Measurements from ENCODE around the gene COPA.
"Not testable (repeated sequence)": the region's sequence is repeated elsewhere in the genome, so short reads cannot be mapped to it uniquely, and the experiment has no call there.

The COPA gene

DNA sequence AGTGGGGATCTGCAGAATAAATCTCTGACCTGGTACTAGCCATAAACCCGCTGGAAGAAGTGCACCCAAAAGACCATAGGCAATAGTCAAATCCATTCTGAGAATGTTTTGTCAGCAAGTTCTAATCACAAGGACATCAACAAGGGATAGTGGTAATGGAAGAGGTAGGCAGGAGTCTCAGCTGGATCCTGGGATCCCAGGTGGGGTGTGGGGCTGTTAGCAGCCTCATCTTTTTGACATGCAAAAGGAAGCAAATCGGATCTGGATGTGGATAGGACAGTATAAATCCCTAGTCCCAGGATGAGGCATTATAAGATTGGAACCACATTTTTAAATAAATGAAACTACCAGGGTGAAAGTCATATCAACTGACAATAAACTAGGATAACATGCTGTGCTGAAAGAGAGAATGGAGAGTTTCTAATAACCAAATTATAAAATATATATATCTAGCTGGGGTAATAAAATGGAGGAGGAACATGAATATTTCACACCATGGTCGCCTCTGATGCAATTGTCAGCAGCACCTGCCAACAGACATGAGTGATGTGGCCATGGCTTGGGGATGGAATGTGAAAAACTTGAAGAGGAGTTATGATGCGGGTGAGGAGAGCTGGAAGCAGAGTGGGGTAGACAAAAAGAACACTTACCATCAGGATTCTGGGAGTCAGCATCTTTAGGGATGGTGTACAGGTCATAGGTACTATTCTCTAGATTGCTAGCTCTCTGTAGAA is 34.4 kb downstream of the COPA start:
- no peak overlapping the region for H3K27ac ChIP-seq
- no peak for TF ChIP-seq CTCF (IDR thresholded peaks at IDR 0.05)
- DNase-seq (ENCODE audit: low spot score): no peak
- no peak overlapping the region for H3K4me3 ChIP-seq

DNA sequence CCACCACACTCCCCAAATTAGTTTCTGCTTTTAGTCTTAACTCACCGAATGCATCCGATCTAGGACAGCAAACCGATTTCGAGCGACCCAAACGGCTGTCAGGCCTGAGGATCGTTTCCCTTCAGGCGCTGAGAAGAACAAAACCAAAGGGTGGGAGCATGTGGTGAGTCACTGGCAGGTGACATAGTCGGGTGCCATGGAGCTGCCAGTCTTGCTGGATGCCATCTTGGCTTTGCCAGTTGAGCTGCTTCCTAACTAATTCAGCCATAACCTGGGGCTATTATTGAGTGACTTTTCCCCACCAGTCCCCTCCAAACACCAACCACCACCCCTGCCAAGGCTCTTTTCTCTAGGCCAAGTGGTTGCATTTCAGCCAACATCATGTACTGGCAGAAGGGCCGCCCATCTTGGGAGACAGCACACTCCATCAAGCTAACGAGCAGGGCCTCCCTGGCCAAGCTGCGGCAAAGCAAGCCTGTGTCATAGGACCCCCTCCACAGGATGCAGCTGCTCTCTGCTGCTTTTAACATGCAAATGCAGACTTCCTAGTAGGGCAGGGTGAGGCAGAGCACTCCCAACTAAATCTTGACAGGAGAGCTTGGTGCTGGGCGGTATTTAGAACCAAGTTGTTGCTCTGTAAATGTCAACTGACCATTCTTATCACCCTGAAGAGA is 35.8 kb downstream of the COPA start:
- no peak overlapping the region for H3K27ac ChIP-seq
- no peak for TF ChIP-seq CTCF (IDR thresholded peaks at IDR 0.05)
- H3K4me3 ChIP-seq: no peak overlapping the region
- no peak for DNase-seq (ENCODE audit: low spot score)

DNA sequence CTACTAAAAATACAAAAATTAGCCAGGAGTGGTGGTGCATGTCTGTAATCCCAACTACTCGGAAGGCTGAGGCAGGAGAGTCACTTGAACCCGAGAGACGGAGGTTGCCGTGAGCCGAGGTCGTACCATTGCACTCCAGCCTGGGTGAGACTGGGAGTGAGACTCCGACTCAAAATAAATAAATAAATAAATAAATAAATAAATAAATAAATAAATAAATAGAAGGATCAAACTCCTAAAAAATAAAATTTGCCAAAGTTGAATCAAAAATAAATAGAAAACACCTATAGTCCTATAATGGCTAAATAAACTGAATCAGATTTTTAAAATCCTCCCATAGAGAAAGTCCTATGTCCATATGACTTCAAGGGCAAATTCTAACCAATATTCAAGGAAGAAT is 42.9 kb downstream of the COPA start:
- no peak for DNase-seq (ENCODE audit: low spot score)
- no peak overlapping the region for H3K4me3 ChIP-seq
- H3K27ac ChIP-seq: no peak overlapping the region
- no peak for TF ChIP-seq CTCF (IDR thresholded peaks at IDR 0.05)

GRCh38 chr1:160296036-160296435 is 47.0 kb downstream of the COPA start:
- TF ChIP-seq CTCF (IDR thresholded peaks at IDR 0.05): no peak
- DNase-seq (ENCODE audit: low spot score): no peak
- Histone ChIP-seq H3K4me3 (no peak overlapping the region), H3K27ac (no peak overlapping the region)

GRCh38 chr1:160293020-160293968 is 49.8 kb downstream of the COPA start:
- no peak for DNase-seq (ENCODE audit: low spot score)
- TF ChIP-seq CTCF (IDR thresholded peaks at IDR 0.05): no peak
- no peak overlapping the region for H3K27ac ChIP-seq

DNA sequence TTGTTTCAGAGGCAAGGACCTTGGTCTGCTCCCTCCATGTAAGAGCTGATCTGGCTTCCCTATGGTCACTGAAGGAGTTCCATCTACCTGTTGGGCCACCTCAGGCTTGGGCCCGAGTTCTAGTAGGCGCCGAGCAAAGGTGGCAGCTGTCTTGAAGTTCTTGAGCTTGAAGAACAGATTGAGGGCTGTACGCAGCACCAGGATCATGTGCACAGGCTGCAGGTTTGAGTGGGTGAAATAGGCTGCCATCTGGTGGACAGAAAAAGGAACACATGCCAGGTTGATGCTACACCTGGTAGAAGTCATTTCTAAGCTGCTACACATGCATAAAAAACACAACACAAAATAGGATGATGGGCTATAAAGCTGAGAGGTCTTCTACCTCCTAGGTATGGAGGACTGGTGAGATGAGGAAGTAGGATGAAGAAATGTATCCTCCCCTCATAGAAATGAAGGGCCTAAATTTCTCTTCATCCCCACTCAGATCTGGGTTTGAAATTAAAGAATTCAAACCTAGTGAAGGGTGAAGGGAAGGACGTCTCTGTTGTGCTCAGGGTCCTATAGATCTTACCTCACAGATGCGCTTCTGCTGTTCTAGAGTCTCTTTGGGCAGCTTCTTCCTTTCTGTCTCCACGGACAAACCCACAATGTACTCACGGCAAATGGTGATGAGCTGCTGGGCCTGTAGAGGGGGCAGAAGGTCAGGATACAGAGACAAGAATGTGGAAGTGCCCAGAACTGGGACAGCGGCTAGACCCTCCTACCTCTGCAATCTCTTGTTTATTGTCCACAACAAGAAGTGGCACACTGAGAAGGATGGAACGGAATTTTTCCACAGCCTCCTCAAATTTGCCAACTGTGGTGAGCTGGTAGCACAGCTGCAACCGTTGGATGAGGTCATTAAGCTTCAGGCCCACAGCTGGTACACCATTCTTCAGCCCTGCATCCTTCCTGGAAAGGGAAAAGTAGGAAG is 51.5 kb downstream of the COPA start:
- peak overlapping the region in 1 of 2 donors; percentile 9 for H3K27ac ChIP-seq
- peak; percentile 77 for TF ChIP-seq CTCF (IDR thresholded peaks at IDR 0.05)
- no peak overlapping the region for H3K4me3 ChIP-seq
- no peak for DNase-seq (ENCODE audit: low spot score)

More at GRCh38 chr1:160293020-160293968, 49.8 kb downstream of the COPA start:
- no peak overlapping the region for H3K4me3 ChIP-seq

DNA sequence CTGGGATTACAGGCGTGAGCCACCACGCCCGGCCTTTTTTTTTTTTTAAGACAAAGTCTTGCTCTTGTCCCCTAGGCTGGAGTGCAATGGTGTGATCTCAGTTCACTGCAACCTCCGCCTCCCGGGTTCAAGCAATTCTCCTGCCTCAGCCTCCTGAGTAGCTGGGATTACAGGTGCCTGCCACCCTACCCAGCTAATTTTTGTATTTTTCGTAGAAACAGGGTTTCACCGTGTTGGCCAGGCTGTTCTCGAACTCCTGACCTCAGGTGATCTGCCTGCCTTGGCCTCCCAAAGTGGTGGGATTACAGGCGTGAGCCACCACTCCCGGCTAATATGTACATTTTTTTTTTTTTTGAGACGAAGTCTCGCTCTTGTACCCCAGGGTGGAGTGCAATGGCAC is 55.3 kb downstream of the COPA start:
- H3K4me3 ChIP-seq; DNase-seq (ENCODE audit: low spot score); H3K27ac ChIP-seq: not testable (repeated sequence)

Measured in coronary artery (tissue), 2 donors.